NCI-H82 treated with DMSO at 0.1 percent for 48 hours (cell line): Measurements from ENCODE around the gene DEDD2.
A peak's percentile ranks its signal among the peaks of the same experiment; 100 is the strongest.
"Not testable (repeated sequence)": the region's sequence is repeated elsewhere in the genome, so short reads cannot be mapped to it uniquely, and the experiment has no call there.

Experiments used
- DNase-seq: peaks from one replicate; lab custom pipeline; 2025; ENCODE audit not compliant: unreplicated experiment; lab: John Stamatoyannopoulos, UW

The DEDD2 gene, protein sequence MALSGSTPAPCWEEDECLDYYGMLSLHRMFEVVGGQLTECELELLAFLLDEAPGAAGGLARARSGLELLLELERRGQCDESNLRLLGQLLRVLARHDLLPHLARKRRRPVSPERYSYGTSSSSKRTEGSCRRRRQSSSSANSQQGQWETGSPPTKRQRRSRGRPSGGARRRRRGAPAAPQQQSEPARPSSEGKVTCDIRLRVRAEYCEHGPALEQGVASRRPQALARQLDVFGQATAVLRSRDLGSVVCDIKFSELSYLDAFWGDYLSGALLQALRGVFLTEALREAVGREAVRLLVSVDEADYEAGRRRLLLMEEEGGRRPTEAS

GRCh38 chr19:42217520-42218437 lies at the start of gene DEDD2:
Gene DEDD2 (minus strand): TSS chr19:42217677. CDS start chr19:42217007, 670 bp downstream.
- peak; percentile 81 for DNase-seq

GRCh38 chr19:42266928-42267603 lies 49.6 kb upstream of the DEDD2 start:
- not testable (repeated sequence) for DNase-seq

DNA sequence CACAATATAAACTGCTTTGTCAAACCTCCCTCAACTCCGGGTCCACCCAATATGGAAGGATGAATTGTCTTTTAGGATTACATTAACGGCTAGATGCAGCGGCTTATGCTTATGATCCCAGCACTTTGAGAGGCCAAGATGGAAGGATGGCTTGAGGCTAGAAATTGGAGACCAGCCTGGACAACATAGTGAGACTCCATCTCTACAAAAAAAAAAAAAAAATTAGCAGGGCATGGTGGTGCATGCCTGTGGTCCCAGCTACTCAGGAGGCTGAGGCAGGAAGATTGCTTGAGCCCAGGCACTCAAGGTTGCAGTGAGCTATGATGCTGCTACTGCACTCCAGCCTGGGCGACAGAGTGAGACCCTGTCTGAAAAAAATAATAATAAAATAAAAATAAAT lies 48.6 kb upstream of the DEDD2 start:
- not testable (repeated sequence) for DNase-seq

DNA sequence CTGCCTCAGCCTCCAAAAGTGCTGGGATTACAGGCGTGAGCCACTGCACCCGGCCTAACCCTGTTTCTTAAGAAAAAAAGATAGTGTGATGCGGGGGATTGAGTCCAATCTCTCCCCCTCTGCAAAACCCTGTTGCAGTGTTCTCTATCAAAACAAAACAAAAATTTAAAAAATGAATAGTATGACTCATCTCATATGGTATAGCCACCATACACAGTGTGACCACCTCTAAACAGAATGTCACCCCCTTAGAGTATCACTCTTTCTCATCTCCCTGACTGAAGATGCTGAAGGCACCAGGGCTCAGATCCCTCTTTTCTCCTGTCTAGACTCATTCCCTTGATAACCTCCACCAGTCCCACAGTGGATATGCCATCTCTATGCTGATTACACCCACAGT lies 44.3 kb upstream of the DEDD2 start:
- no peak for DNase-seq

GRCh38 chr19:42257842-42258241 lies 40.4 kb upstream of the DEDD2 start:
- not testable (repeated sequence) for DNase-seq

DNA sequence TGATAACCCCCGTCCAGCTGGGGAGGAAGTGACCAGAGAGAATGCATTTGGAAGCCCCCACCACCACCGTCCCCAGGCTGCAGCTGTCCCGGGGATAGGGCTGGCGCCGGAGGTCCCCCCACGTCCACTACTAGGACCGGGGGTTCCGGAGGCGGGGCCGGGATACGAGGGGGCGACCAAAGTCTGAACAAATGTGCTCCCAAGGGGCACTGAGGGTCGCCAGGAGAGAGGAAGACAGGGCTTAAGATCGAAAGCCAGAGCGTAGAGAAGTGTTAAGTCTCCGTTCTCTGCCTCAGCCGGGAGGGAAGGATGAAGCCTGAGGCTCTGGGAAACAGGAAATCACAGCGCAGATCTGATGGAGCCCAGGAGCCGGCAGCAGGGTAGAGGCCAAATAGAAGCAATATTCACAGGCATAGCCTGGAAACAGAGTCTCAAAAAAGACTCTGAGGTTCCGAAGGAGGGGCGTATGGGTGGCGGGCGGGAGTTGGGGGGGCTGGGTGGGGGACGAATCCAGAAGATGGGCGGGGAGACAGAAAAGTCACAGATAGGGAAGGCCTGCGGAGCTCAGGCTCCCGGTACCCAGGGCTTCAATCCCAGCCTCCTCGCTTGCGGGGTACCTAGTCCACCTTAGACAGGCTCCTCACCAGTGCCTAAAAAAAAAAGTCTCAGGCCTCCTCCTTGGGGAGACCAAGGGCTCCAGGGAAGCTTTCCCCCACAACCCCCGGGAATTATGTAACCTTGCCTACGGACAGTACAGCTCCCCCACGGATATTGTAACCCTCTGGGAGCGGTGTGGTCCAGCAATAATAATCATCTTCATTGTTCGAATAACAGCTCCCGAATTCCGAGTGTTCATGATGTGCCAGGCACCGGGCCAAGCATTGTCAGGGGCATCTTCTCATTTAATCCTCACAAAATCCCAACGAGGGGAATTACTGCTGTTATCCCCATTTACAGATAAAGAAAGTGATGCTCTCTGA lies 38.6 kb upstream of the DEDD2 start:
- DNase-seq: no peak

DNA sequence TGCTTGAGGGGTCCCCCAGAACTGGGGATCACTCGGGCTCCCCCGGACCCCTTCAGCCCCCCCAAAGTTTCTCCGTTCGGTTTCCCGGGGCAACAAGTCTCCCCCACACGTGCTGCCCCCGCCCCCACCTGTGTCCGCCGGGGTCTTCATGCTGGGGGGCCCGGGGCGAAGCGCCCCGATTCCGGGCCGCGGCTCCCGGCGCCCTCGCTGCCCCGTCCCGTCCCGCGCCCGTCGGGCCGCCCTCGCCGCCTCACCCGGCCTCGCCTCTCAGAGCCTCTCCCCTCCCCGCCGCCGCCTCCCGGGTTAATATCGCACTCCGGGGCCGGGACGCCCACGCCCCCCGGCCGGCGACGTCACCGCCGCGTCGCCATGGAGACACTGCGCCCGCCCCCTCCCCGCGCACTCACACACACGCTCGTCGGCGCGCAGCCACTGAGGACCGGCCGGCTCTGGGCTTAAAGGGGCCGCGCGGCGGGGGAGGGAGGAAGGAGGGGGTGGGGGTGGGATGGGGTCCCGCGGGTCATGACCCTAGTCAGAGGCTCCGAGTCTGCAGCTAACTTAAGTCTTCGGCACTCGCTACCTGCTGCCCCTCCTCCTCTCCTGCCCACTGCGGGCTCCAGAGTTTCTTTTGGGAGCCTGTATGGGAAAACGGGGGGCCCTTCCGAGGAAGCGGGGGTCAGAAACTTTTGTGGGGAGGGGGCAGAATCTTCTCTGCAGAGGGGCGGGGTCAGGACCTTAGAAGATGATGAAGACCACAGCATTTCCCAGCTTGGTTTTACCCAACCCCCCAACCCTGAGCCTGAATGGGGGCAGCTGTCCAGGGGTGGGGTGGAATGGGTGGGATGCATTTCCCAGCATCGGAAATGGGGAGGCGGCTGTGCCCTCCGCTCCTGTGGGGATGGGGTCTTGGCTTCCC lies 37.6 kb upstream of the DEDD2 start, which contains the start of gene ERF:
Gene ERF (minus strand): TSS at position 279 of the 916 bp plus-strand sequence. CDS start 129 bp downstream, at position 150.
- DNase-seq: peak; percentile 71

GRCh38 chr19:42254089-42254849 lies 36.8 kb upstream of the DEDD2 start:
- peak; percentile 71 for DNase-seq

DNA sequence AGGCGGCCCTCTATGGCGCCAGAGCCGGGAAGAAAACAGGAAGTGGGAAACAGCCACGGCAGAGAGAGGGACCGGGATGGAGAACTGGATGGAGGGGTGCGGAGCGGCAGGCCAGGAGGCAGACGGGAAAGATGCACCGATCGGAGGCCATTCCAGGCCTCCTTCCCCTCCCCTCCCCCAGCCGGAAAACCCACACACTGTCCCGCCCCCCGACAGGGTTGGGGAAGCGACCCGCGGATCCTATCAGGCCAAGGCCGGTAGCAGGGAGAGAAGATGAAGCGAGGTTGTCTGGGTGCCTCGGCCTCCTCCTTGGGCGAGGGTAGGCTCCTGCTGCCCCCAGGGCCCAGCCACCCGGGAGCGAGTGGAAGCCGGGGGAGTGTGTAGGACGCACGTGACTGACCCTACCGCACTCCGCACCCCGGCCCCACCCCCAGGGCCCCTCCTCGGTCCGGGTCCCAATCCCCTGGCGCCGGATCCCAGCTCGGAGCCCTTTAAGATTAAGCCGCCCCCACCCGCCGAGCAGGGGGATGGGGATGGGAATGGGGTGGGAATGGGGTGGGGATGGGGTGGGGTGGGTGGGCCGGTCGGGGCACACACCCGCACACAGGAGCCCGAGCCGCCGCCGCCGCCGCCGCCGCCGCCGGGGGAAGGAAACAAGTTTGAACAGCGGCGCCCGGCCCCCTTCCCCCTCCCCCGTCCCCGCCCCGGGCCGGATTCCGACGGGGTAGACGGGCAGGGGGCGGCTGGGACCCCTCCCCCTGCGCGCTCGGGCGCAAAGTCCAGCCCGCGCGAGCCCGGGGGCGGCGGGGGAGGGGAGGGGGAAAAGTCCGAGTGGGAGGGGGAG lies 36.0 kb upstream of the DEDD2 start:
- DNase-seq: peak; percentile 71

DNA sequence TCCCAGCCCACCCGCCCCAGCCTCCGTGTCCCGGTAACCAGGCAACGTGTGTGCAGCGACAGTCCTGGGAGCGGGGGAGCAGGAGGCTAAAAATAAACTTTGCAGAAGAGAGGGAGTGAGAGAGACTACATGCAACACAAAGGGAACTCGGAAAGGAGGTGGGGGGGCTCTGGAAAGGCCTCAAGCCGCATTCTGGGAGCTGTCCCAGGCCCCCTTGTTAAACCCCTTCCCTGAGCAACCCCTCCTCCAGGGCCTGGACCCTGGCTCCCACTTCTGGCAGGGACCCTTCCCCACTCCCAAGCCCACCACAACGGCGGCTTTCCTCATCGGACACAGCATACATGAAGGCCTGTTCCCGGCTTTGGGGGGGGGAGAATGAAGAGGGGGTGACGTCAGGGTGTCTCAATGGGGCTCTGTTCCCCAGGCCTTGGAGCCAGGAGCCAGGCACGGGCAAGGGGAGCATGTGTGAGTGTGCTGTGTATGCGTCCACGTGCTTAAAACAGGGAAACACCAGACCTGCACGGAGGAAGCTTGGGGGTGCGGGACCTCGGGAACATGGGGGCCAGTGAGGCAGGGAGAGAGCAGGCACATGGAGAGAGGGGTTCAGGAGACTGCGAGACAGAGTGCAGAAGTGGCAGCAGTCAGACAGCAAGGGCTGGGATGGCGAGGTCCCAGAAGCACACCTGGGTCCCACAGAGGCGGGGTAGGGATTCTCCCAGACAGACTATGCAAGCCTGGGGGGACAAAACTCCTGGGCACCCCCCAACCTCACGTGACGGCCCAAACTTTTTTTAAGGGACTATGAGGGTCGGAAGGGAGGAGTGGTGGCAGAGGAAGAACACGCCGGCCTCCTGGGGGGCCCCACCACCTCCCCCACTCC lies 35.1 kb upstream of the DEDD2 start:
- no peak for DNase-seq

DNA sequence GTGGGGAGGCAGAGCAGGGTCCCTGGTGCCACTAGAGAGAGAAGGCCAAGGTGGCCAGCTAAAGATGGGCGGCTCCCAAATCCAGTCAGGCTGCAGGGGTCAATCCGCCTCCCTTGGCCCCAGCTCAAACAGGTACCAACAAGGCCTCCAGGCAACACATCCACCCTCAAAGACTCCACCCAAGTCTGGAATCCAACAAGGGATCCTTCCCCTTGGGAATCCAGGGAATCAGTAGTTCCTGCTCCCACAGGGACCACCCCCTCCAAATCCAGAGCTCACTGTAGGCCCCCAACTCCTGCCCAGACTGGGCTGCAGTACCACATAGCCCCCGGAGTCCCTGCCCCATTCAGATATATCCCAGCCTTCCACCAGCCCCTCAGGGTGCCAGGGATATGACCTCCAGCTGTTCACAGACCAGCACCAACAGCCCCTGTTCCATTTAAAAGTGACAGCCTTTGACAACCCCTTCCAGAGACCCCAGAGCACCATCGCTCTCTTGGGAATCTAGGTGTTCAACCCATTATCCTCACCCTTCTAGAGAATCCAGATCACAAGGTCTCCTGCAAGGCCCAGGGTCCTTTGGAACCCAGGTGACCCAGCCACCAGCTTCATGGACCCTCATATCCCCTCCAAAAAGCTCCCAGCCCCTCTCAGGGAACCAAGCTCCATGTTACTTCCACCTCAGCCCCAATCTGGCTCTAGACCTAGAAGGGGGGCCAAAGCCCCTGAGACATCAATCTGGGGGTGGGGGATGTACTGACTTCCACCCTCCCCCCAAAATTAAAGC lies 34.3 kb upstream of the DEDD2 start:
- no peak for DNase-seq

GRCh38 chr19:42250666-42251531 lies 33.4 kb upstream of the DEDD2 start:
- DNase-seq: no peak

DNA sequence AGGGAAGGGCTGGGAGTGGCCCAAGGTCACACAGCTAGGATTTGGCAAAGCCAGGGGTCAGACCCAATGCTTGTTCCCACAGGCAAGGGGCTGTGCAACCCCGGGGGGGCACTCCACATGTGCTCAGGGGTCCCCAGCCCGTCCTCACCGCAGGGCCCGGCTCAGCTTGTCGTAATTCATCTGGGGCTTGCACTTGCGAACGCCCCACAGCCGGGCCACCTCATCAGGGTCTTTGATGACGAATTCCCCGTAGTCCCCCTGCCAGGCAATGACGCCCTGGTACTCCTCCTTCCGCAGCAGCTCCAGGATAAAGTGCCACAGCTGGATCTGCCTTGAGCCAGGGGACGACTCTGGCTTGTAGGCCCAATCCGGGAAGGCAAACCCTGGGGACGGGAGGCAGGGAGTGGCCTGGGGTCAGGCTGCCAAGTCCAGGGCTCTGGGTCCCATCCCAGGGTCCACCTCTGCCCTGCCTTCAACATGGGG lies 32.7 kb upstream of the DEDD2 start:
- no peak for DNase-seq

GRCh38 chr19:42249769-42250168 lies 32.3 kb upstream of the DEDD2 start:
- DNase-seq: no peak
